HepG2 (cell line): ENCODE data around the gene LURAP1L.

Experiments used
- EZH2 ChIP-seq: conservative IDR thresholded peaks from 2 replicates; pipeline ENCODE4 v1.6.1; 2012; ENCODE audit warnings: mild to moderate bottlenecking, low read depth, low read length, moderate library complexity
- FOXJ3 ChIP-seq: sonication (generic); formaldehyde crosslinking; IDR thresholded peaks from 2 replicates; pipeline ENCODE4 v1.4.0; 2020; ENCODE audit warnings: missing genetic modification reagents, mild to moderate bottlenecking, borderline replicate concordance
- HNRNPUL1 ChIP-seq: fragments of 200-400 bp; formaldehyde crosslinking; IDR thresholded peaks from 2 replicates; pipeline ENCODE4 v1.6.1; 2017; ENCODE audit warnings: low read depth, mild to moderate bottlenecking, low read length, moderate library complexity
- POLR2A ChIP-seq, 2 experiments: IDR thresholded peaks; 2 replicates each; pipeline ENCODE4 v1.6.1; 2011; ENCODE audit warnings: low read depth in 2 of 2, low read length in 2 of 2, mild to moderate bottlenecking in 1 of 2, moderate library complexity in 1 of 2; ENCODE audit not compliant: insufficient read depth in 1 of 2
- RFXAP ChIP-seq: sonication (generic); formaldehyde crosslinking; IDR thresholded peaks from 2 replicates; pipeline ENCODE4 v1.4.0; 2020; ENCODE audit warnings: missing genetic modification reagents, borderline replicate concordance
- SETDB1 ChIP-seq: sonication (generic); formaldehyde crosslinking; IDR thresholded peaks from 2 replicates; pipeline ENCODE4 v1.5.1; 2020; ENCODE audit warnings: missing genetic modification reagents, mild to moderate bottlenecking, borderline replicate concordance
- SPEN ChIP-seq: sonication (generic); formaldehyde crosslinking; IDR thresholded peaks from 2 replicates; pipeline ENCODE4 v1.5.1; 2020; ENCODE audit warnings: low read depth, mild to moderate bottlenecking, missing genetic modification reagents
- SRSF1 ChIP-seq: fragments of 200-400 bp; formaldehyde crosslinking; optimal IDR thresholded peaks from 2 replicates; pipeline ENCODE3; 2017; ENCODE audit warnings: mild to moderate bottlenecking, low read depth, low read length, moderate library complexity
- ZNF143 ChIP-seq: sonication (generic); formaldehyde crosslinking; IDR thresholded peaks from 2 replicates; pipeline ENCODE4 v1.4.0; 2020; ENCODE audit warnings: missing genetic modification reagents
- TF ChIP-seq, protein P1 (sequence below): sonication (generic); formaldehyde crosslinking; IDR thresholded peaks from 2 replicates; pipeline ENCODE4 v1.4.0; 2020; ENCODE audit warnings: missing genetic modification reagents
- TF ChIP-seq, protein P2 (sequence below): sonication (generic); formaldehyde crosslinking; IDR thresholded peaks from 2 replicates; pipeline ENCODE4 v1.4.0; 2020; ENCODE audit warnings: missing genetic modification reagents, borderline replicate concordance
- TF ChIP-seq, protein P3 (sequence below): sonication (generic); formaldehyde crosslinking; IDR thresholded peaks from 2 replicates; pipeline ENCODE4 v1.4.0; 2020; ENCODE audit warnings: missing genetic modification reagents

DNA sequence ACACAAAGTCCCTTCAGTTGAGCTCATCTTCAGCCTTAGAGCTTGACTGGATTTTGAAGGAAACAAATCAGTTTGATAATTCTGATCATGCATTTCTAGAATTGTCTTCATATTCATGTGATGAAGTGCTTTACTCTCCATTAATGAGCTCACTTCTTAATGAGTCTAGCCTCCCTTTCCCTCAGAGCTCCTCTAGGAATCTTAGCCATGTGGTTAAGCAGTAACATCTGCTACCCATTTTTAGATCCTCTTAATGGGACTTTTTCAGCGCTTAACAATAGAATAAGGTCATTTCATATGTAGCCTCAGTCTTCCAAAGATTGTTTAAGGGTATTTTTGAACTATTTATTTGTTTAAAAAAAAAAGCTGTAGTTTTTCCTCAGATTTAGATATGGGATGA is 36.9 kb upstream of the LURAP1L start:
- TF ChIP-seq SETDB1 (no peak), RFXAP (CRISPR knock-in tag) (no peak), SRSF1 (no peak), HNRNPUL1 (no peak), EZH2 (no peak), SPEN (CRISPR knock-in tag) (no peak), POLR2A (IDR thresholded peaks at IDR 0.05; ENCODE audit: insufficient read depth in 1 of 2, low read depth in 2 of 2, low read length in 2 of 2) (no peak), FOXJ3 (CRISPR knock-in tag) (no peak), ZNF143 (CRISPR knock-in tag) (no peak)
- TF ChIP-seq, protein P1, sequence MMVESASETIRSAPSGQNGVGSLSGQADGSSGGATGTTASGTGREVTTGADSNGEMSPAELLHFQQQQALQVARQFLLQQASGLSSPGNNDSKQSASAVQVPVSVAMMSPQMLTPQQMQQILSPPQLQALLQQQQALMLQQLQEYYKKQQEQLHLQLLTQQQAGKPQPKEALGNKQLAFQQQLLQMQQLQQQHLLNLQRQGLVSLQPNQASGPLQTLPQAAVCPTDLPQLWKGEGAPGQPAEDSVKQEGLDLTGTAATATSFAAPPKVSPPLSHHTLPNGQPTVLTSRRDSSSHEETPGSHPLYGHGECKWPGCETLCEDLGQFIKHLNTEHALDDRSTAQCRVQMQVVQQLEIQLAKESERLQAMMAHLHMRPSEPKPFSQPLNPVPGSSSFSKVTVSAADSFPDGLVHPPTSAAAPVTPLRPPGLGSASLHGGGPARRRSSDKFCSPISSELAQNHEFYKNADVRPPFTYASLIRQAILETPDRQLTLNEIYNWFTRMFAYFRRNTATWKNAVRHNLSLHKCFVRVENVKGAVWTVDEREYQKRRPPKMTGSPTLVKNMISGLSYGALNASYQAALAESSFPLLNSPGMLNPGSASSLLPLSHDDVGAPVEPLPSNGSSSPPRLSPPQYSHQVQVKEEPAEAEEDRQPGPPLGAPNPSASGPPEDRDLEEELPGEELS (CRISPR knock-in tag) = no peak
- TF ChIP-seq, protein P2, sequence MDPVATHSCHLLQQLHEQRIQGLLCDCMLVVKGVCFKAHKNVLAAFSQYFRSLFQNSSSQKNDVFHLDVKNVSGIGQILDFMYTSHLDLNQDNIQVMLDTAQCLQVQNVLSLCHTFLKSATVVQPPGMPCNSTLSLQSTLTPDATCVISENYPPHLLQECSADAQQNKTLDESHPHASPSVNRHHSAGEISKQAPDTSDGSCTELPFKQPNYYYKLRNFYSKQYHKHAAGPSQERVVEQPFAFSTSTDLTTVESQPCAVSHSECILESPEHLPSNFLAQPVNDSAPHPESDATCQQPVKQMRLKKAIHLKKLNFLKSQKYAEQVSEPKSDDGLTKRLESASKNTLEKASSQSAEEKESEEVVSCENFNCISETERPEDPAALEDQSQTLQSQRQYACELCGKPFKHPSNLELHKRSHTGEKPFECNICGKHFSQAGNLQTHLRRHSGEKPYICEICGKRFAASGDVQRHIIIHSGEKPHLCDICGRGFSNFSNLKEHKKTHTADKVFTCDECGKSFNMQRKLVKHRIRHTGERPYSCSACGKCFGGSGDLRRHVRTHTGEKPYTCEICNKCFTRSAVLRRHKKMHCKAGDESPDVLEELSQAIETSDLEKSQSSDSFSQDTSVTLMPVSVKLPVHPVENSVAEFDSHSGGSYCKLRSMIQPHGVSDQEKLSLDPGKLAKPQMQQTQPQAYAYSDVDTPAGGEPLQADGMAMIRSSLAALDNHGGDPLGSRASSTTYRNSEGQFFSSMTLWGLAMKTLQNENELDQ = no peak
- TF ChIP-seq, protein P3, sequence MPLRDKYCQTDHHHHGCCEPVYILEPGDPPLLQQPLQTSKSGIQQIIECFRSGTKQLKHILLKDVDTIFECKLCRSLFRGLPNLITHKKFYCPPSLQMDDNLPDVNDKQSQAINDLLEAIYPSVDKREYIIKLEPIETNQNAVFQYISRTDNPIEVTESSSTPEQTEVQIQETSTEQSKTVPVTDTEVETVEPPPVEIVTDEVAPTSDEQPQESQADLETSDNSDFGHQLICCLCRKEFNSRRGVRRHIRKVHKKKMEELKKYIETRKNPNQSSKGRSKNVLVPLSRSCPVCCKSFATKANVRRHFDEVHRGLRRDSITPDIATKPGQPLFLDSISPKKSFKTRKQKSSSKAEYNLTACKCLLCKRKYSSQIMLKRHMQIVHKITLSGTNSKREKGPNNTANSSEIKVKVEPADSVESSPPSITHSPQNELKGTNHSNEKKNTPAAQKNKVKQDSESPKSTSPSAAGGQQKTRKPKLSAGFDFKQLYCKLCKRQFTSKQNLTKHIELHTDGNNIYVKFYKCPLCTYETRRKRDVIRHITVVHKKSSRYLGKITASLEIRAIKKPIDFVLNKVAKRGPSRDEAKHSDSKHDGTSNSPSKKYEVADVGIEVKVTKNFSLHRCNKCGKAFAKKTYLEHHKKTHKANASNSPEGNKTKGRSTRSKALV (CRISPR knock-in tag) = no peak
